IMR-90 (cell line): ENCODE measurements around the gene MAPK10.

Experiments used
- CTCF ChIP-seq: conservative IDR thresholded peaks from 2 replicates; pipeline ENCODE4 v1.5.1; 2012; ENCODE audit warnings: mild to moderate bottlenecking, low read depth, low read length, improper control_type of control experiment
- MAZ ChIP-seq: IDR thresholded peaks from 2 replicates; pipeline ENCODE4 v1.6.1; 2012; ENCODE audit warnings: low read depth, mild to moderate bottlenecking, low read length, improper control_type of control experiment, moderate library complexity, borderline replicate concordance

DNA sequence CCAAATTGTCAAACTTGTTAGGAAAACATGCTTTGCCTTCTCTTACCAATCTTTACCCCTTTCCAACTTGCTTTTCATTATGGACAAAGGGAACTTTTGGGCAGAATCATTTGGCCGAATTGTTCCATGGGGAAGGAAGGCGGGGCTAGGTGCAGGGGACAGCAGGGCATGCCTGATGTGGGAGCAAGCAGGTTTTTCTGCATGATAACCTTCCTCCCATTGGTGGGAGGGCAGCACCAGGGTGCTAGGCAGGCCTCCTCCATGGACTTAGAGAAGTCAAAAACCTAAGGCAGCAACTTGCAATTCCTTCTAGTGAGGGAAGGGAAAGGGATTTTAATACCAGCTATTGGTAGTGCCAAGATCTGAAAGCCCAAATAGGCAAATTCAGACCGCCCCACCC is 260.5 kb downstream of the MAPK10 start:
- TF ChIP-seq CTCF (no peak), MAZ (no peak)
